Heart left ventricle (tissue), 13 donors: ENCODE measurements around the gene CPD.

Source experiments
- POLR2A ChIP-seq, 2 donors: fragments of 450-650 bp; IDR thresholded peaks; one replicate each; pipeline ENCODE4 v1.6.1; 2017; ENCODE audit warnings: antibody characterized with exemption in 2 of 2, mild to moderate bottlenecking in 2 of 2, moderate library complexity in 2 of 2
- TF ChIP-seq, protein P1 (sequence below), 12 donors: fragments of 200-600 bp; sonication (generic) in 4 of 12; IDR thresholded peaks; one replicate each; pipeline versions ENCODE4 v1.5.0 to v1.8.0; 2018 to 2022; ENCODE audit warnings: antibody characterized with exemption in 12 of 12, mild to moderate bottlenecking in 5 of 12
- donor health status: ischemic (EF 13 %, LVEDD 7.1; RV severe dilation, severe dysfunction).
- donor health status: DM: no; HTN: yes; CAD: no.
- donor health status: DM: no; HTN: no; CAD: no.
- donor health status: ischemic (EF 25% LVEDD 6.9; RV normal size, moderate dysfunction).
- donor health status: ischemic (EF 25% LVEDD 5.7; RV mildly dilated, moderate dysfunction).
- donor health status: ischemic (EF 35%, LVEDD 5.7; RV mildly dilated, moderate dysfunction).
- donor health status: nonischemic (EF 11% LVEDD 7.7; RV severe dilation, severe dysfunction).
- donor health status: DM: yes; HTN: yes; CAD: no.
- donor health status: PGD.
- donor health status: ischemic (EF 29% LVEDD 5.4; RV normal size, mild dysfunction).
- donor health status: nonischemic (EF 23%, LVEDD 6.1; RV moderate dilation, normal function).

DNA sequence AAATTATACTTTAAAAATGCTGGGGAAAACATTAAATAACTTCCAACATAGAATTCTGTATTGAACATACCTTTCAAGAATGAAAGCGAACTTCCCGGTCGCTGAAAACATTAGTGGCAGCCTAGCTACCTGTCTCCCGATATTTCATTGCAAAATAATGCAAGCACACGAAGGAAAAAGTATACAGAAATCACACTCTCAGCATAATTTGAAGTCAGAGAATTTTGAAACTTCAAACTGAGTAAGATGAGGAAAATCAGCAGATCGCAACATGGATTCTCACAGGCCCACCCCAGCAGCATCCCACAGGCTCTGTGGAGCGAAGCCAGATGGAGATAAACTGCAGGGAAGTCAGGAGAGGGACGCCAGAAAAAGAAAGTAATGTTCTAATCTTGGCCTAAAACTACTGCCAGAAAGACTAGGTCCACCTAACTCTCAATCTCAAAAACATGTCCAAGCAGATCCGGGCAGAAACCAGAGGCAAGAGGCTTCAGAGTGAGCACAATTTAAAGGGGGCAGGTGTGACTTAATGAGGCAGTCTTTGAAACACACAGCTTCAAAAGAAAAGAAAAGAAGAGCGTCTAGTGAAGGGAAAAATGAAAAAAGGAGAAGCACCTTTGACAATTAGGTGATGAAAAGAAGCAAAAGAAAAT, 93.6 kb downstream of the CPD start:
- TF ChIP-seq, protein P1, sequence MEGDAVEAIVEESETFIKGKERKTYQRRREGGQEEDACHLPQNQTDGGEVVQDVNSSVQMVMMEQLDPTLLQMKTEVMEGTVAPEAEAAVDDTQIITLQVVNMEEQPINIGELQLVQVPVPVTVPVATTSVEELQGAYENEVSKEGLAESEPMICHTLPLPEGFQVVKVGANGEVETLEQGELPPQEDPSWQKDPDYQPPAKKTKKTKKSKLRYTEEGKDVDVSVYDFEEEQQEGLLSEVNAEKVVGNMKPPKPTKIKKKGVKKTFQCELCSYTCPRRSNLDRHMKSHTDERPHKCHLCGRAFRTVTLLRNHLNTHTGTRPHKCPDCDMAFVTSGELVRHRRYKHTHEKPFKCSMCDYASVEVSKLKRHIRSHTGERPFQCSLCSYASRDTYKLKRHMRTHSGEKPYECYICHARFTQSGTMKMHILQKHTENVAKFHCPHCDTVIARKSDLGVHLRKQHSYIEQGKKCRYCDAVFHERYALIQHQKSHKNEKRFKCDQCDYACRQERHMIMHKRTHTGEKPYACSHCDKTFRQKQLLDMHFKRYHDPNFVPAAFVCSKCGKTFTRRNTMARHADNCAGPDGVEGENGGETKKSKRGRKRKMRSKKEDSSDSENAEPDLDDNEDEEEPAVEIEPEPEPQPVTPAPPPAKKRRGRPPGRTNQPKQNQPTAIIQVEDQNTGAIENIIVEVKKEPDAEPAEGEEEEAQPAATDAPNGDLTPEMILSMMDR (IDR thresholded peaks at IDR 0.05), result no peak
- no peak for TF ChIP-seq POLR2A (IDR thresholded peaks at IDR 0.05)
